HG03064 (cell line): Measurements from ENCODE around the gene CRADD.

Source experiments
- ATAC-seq: cut with Tn5 transposase; IDR thresholded peaks from one replicate; pipeline ENCODE4 v1.9.1; 2021; ENCODE audit warnings: low read depth; ENCODE audit not compliant: unreplicated experiment

CRADD gene

GRCh38 chr12:93802293-93802692 lies 125.1 kb downstream of the CRADD start:
- ATAC-seq: no peak

- no peak for ATAC-seq
These were observed 125.7 kb downstream of the CRADD start for GRCh38 chr12:93802698-93803423.

GRCh38 chr12:93803424-93803807 lies 126.2 kb downstream of the CRADD start:
- no peak for ATAC-seq

GRCh38 chr12:93804392-93805179 lies 127.4 kb downstream of the CRADD start:
- ATAC-seq: no peak

- ATAC-seq: no peak
These were observed 128.6 kb downstream of the CRADD start for GRCh38 chr12:93805736-93806141.

GRCh38 chr12:93807354-93807753 lies 130.2 kb downstream of the CRADD start:
- ATAC-seq: no peak

- ATAC-seq: no peak
These were observed 131.2 kb downstream of the CRADD start for GRCh38 chr12:93808169-93808899.

- ATAC-seq: no peak
These were observed 135.5 kb downstream of the CRADD start for GRCh38 chr12:93812626-93813025.

GRCh38 chr12:93813186-93813585 lies 136.0 kb downstream of the CRADD start:
- no peak for ATAC-seq

- ATAC-seq: no peak
These were observed 137.0 kb downstream of the CRADD start for GRCh38 chr12:93813972-93814821.

- ATAC-seq: no peak
These were observed 141.4 kb downstream of the CRADD start for GRCh38 chr12:93818488-93819049.

- ATAC-seq: no peak
These were observed 141.9 kb downstream of the CRADD start for GRCh38 chr12:93819050-93819491.

GRCh38 chr12:93823616-93824391 lies 146.6 kb downstream of the CRADD start:
- no peak for ATAC-seq

- no peak for ATAC-seq
These were observed 147.6 kb downstream of the CRADD start for GRCh38 chr12:93824514-93825500.

- ATAC-seq: no peak
These were observed 148.3 kb downstream of the CRADD start for GRCh38 chr12:93825501-93825888.

GRCh38 chr12:93825931-93826555 lies 148.9 kb downstream of the CRADD start:
- no peak for ATAC-seq

- no peak for ATAC-seq
These were observed 150.0 kb downstream of the CRADD start for GRCh38 chr12:93827179-93827578.

GRCh38 chr12:93827669-93828068 lies 150.5 kb downstream of the CRADD start:
- no peak for ATAC-seq
